Lower lobe of right lung (tissue), 2 donors: ENCODE data around the gene GDF11. TPM values are rescaled to one million over a fixed set of nuclear protein-coding genes. Genes with fewer than 3 reads are reported as not detected.
A peak's percentile ranks its signal among the peaks of the same experiment; 100 is the strongest.

Source experiments
- ATAC-seq, 2 donors: fragments of 200-7000 bp; cut with Tn5 transposase; one replicate each; pipeline ENCODE4 v1.9.1; 2020 to 2022; ENCODE audit warnings: mild to moderate bottlenecking in 2 of 2, moderate library complexity in 2 of 2
- DNase-seq: peaks from one replicate; pipeline ENCODE4 v3.0.0-alpha.2; 2020
- H3K27ac ChIP-seq: fragments of 200-600 bp; one replicate; pipeline ENCODE4 v1.8.0; 2022
- H3K27me3 ChIP-seq: fragments of 200-600 bp; one replicate; pipeline ENCODE4 v1.8.0; 2022; ENCODE audit warnings: low read depth
- H3K36me3 ChIP-seq: fragments of 200-600 bp; one replicate; pipeline ENCODE4 v1.8.0; 2022; ENCODE audit warnings: mild to moderate bottlenecking
- H3K4me1 ChIP-seq: fragments of 200-600 bp; one replicate; pipeline ENCODE4 v1.8.0; 2022
- H3K4me3 ChIP-seq: fragments of 200-600 bp; one replicate; pipeline ENCODE4 v1.8.0; 2022; ENCODE audit warnings: mild to moderate bottlenecking
- H3K9me3 ChIP-seq: fragments of 200-600 bp; one replicate; pipeline ENCODE4 v1.8.0; 2022
- CTCF ChIP-seq: fragments of 200-600 bp; IDR thresholded peaks from one replicate; pipeline ENCODE4 v1.8.0; 2022; ENCODE audit warnings: antibody characterized with exemption, mild to moderate bottlenecking
- intact Hi-C: fragments of 100-400 bp; cut with DNase I; formaldehyde crosslinking; loops from one replicate; pipeline ENCODE4 v1.11.0; 2022
- total RNA-seq: library from RNA; stranded (reverse); fragmentation: NEBNext Ultra II Directional; extraction: Animal tissue kit (Norgen Biotek cat#: 25700); gene quantifications from one replicate; pipeline ENCODE4 v1.2.1, GENCODE V29; 2021
- donor health status: DM: no; HTN: yes; CAD: no; lungs with severe emphysema.

GDF11 gene
- total RNA-seq, 1 donor from 2014 or later: 3.8 TPM

- DNase-seq: no peak
- Histone ChIP-seq H3K27ac (no peak overlapping the region), H3K27me3 (no peaks in the 10 kb centered on the region), H3K4me1 (peaks cover 57% of the 10 kb centered on the region), H3K9me3 (no peaks in the 10 kb centered on the region), H3K36me3 (peaks cover 60% of the 10 kb centered on the region), H3K4me3 (no peak overlapping the region)
- TF ChIP-seq CTCF: no peak
- intact Hi-C loops: no loop called here
- no peak for ATAC-seq
Observed at GRCh38 chr12:55723516-55724225, 19.3 kb upstream of the GDF11 start.

GRCh38 chr12:55724226-55724939 lies 18.5 kb upstream of the GDF11 start:
- peak; percentile 54 for TF ChIP-seq CTCF
- Histone ChIP-seq H3K27ac (no peak overlapping the region), H3K36me3 (peaks cover 57% of the 10 kb centered on the region), H3K4me3 (no peak overlapping the region), H3K9me3 (no peaks in the 10 kb centered on the region), H3K4me1 (peaks cover 50% of the 10 kb centered on the region), H3K27me3 (no peaks in the 10 kb centered on the region)
- intact Hi-C loops: no loop called here
- peak; percentile 77 for DNase-seq
- ATAC-seq: no peak

- Histone ChIP-seq H3K36me3 (peaks cover 52% of the 10 kb centered on the region), H3K27ac (no peak overlapping the region), H3K4me1 (peaks cover 49% of the 10 kb centered on the region), H3K9me3 (no peaks in the 10 kb centered on the region), H3K4me3 (no peak overlapping the region), H3K27me3 (no peaks in the 10 kb centered on the region)
- no peak for TF ChIP-seq CTCF
- no peak for ATAC-seq
- no peak for DNase-seq
- intact Hi-C loops: no loop called here
Observed at GRCh38 chr12:55724940-55725309, 18.0 kb upstream of the GDF11 start.

GRCh38 chr12:55725556-55725955 lies 17.4 kb upstream of the GDF11 start:
- H3K4me3 ChIP-seq: no peak overlapping the region
- peaks cover 49% of the 10 kb centered on the region for H3K4me1 ChIP-seq
- DNase-seq (no peak), ATAC-seq (no peak)
- H3K36me3 ChIP-seq: peaks cover 50% of the 10 kb centered on the region
- intact Hi-C loops: no loop called here
- no peak for TF ChIP-seq CTCF
- H3K9me3 ChIP-seq: no peaks in the 10 kb centered on the region
- no peaks in the 10 kb centered on the region for H3K27me3 ChIP-seq
- H3K27ac ChIP-seq: no peak overlapping the region

GRCh38 chr12:55726971-55727370 lies 16.0 kb upstream of the GDF11 start:
- no peaks in the 10 kb centered on the region for H3K9me3 ChIP-seq
- peaks cover 50% of the 10 kb centered on the region for H3K36me3 ChIP-seq
- H3K27ac ChIP-seq: peak overlapping the region; percentile 98
- DNase-seq: no peak
- intact Hi-C loops: no loop called here
- no peak for TF ChIP-seq CTCF
- ATAC-seq: no peak
- no peaks in the 10 kb centered on the region for H3K27me3 ChIP-seq
- peaks cover 48% of the 10 kb centered on the region for H3K4me1 ChIP-seq
- H3K4me3 ChIP-seq: peak overlapping the region; percentile 77
